GM19324 (cell line): Measurements from ENCODE around the gene ASB12.

Experiments
- ATAC-seq: cut with Tn5 transposase; IDR thresholded peaks from one replicate; pipeline ENCODE4 v1.9.1; 2021; ENCODE audit warnings: mild to moderate bottlenecking, moderate library complexity; ENCODE audit not compliant: unreplicated experiment, low FRiP score

ASB12 gene

GRCh38 chrX:64187762-64188150, 42.7 kb downstream of the ASB12 start:
- no peak for ATAC-seq

- ATAC-seq, result no peak
Observed at GRCh38 chrX:64186974-64187761, 43.2 kb downstream of the ASB12 start.

GRCh38 chrX:64184396-64184795, 46.0 kb downstream of the ASB12 start:
- no peak for ATAC-seq

GRCh38 chrX:64182208-64182607, 48.2 kb downstream of the ASB12 start:
- no peak for ATAC-seq

- ATAC-seq, result no peak
Observed at GRCh38 chrX:64176876-64177275, 53.5 kb downstream of the ASB12 start.
